Loucy (cell line): Measurements from ENCODE around the gene POFUT2.

ENCODE experiments used
- H2AFZ ChIP-seq: fragments of 200-600 bp; sonication (generic); 2 replicates; pipeline ENCODE4 v1.6.0; 2016; ENCODE audit warnings: antibody characterized with exemption, mild to moderate bottlenecking, low read length, moderate library complexity
- H3F3A ChIP-seq: fragments of 200-600 bp; 2 replicates; pipeline ENCODE4 v1.6.0; 2016; ENCODE audit warnings: antibody characterized with exemption, low read depth, mild to moderate bottlenecking
- H3K27me3 ChIP-seq: fragments of 200-600 bp; sonication (generic); 2 replicates; pipeline ENCODE4 v1.6.1; 2014; ENCODE audit warnings: low read length, mild to moderate bottlenecking; ENCODE audit not compliant: insufficient read depth, poor library complexity, severe bottlenecking
- H3K36me3 ChIP-seq: fragments of 200-600 bp; sonication (generic); 2 replicates; pipeline ENCODE4 v1.6.1; 2016; ENCODE audit warnings: low read length; ENCODE audit not compliant: insufficient read depth
- H3K4me1 ChIP-seq: fragments of 200-600 bp; sonication (generic); 2 replicates; pipeline ENCODE4 v1.5.1; 2014; ENCODE audit warnings: low read length, mild to moderate bottlenecking; ENCODE audit not compliant: insufficient read depth, poor library complexity, severe bottlenecking
- H3K4me2 ChIP-seq: fragments of 200-600 bp; sonication (generic); 2 replicates; pipeline ENCODE4 v1.6.0; 2014; ENCODE audit warnings: antibody characterized with exemption, low read length, low read depth, mild to moderate bottlenecking; ENCODE audit not compliant: poor library complexity, severe bottlenecking
- H3K4me3 ChIP-seq: fragments of 200-600 bp; sonication (generic); 2 replicates; pipeline ENCODE4 v1.5.1; 2014; ENCODE audit warnings: low read length, mild to moderate bottlenecking, mixed read lengths; ENCODE audit not compliant: poor library complexity, severe bottlenecking
- H3K79me2 ChIP-seq: fragments of 200-600 bp; sonication (generic); 2 replicates; pipeline ENCODE4 v1.6.1; 2014; ENCODE audit warnings: low read length; ENCODE audit not compliant: insufficient read depth
- H3K9ac ChIP-seq: fragments of 200-600 bp; sonication (generic); 2 replicates; pipeline ENCODE4 v1.6.0; 2014; ENCODE audit warnings: mild to moderate bottlenecking, low read depth, low read length, moderate library complexity; ENCODE audit not compliant: poor library complexity, severe bottlenecking
- H3K9me2 ChIP-seq: fragments of 200-600 bp; sonication (generic); replicated peaks from 2 replicates; pipeline ENCODE4 v1.6.1; 2016; ENCODE audit warnings: low read depth, low read length, mixed read lengths
- H3K9me3 ChIP-seq: fragments of 200-600 bp; sonication (generic); 2 replicates; pipeline ENCODE4 v1.6.1; 2014; ENCODE audit warnings: mild to moderate bottlenecking, antibody characterized with exemption, low read length, low read depth; ENCODE audit not compliant: insufficient read depth
- H4K20me1 ChIP-seq: fragments of 200-600 bp; sonication (generic); 2 replicates; pipeline ENCODE4 v1.6.0; 2014; ENCODE audit warnings: antibody characterized with exemption, low read length, mild to moderate bottlenecking; ENCODE audit not compliant: insufficient read depth, poor library complexity, severe bottlenecking
- CTCF ChIP-seq: fragments of 200-600 bp; sonication (generic); conservative IDR thresholded peaks from 2 replicates; pipeline ENCODE4 v1.5.1; 2014; ENCODE audit warnings: mild to moderate bottlenecking, antibody characterized with exemption, low read length
- EZH2phosphoT487 ChIP-seq: fragments of 200-600 bp; IDR thresholded peaks from 2 replicates; pipeline ENCODE4 v1.6.1; 2018; ENCODE audit warnings: antibody characterized with exemption, mild to moderate bottlenecking, moderate library complexity, borderline replicate concordance

Gene POFUT2

GRCh38 chr21:45304476-45304830, 16.8 kb upstream of the POFUT2 start:
- no peak overlapping the region for H3K4me3 ChIP-seq
- peaks cover 6% of the 10 kb centered on the region for H3K4me1 ChIP-seq
- H3K27me3 ChIP-seq, result no peaks in the 10 kb centered on the region
- no peak for TF ChIP-seq EZH2phosphoT487
- no peak for TF ChIP-seq CTCF
- no peak overlapping the region for H2AFZ ChIP-seq
- H3K4me2 ChIP-seq, result no peak overlapping the region
- no peak overlapping the region for H3K9ac ChIP-seq
- H3K36me3 ChIP-seq, result no peaks in the 10 kb centered on the region
- no peaks in the 10 kb centered on the region for H3K79me2 ChIP-seq
- no peaks in the 10 kb centered on the region for H3F3A ChIP-seq
- H3K9me2 ChIP-seq, result no peaks in the 10 kb centered on the region
- H3K9me3 ChIP-seq, result no peaks in the 10 kb centered on the region
- no peaks in the 10 kb centered on the region for H4K20me1 ChIP-seq

- TF ChIP-seq CTCF (no peak), EZH2phosphoT487 (no peak)
- Histone ChIP-seq H4K20me1 (no peaks in the 10 kb centered on the region), H3K4me2 (no peak overlapping the region)
Measured at GRCh38 chr21:45303751-45304475, 16.2 kb upstream of the POFUT2 start.

GRCh38 chr21:45303091-45303615, 15.5 kb upstream of the POFUT2 start:
- Histone ChIP-seq H3K36me3 (no peaks in the 10 kb centered on the region), H2AFZ (no peak overlapping the region), H4K20me1 (no peaks in the 10 kb centered on the region), H3K4me2 (no peak overlapping the region), H3K9ac (no peak overlapping the region), H3K9me2 (no peaks in the 10 kb centered on the region), H3K4me1 (no peaks in the 10 kb centered on the region), H3K9me3 (no peaks in the 10 kb centered on the region), H3F3A (no peaks in the 10 kb centered on the region), H3K27me3 (no peaks in the 10 kb centered on the region), H3K79me2 (no peaks in the 10 kb centered on the region), H3K4me3 (no peak overlapping the region)
- TF ChIP-seq EZH2phosphoT487 (no peak), CTCF (no peak)

More at GRCh38 chr21:45303751-45304475, 16.2 kb upstream of the POFUT2 start:
- Histone ChIP-seq H3K27me3 (no peaks in the 10 kb centered on the region), H3F3A (no peaks in the 10 kb centered on the region), H3K9me3 (no peaks in the 10 kb centered on the region), H3K36me3 (no peaks in the 10 kb centered on the region), H3K4me3 (no peak overlapping the region), H3K9ac (no peak overlapping the region), H3K9me2 (no peaks in the 10 kb centered on the region), H3K79me2 (no peaks in the 10 kb centered on the region), H2AFZ (no peak overlapping the region), H3K4me1 (peaks cover 6% of the 10 kb centered on the region)
